K562 (cell line): ENCODE measurements around the gene PTP4A2. TPM values are rescaled to one million over a fixed set of nuclear protein-coding genes. Genes with fewer than 3 reads are reported as not detected.
A peak's percentile ranks its signal among the peaks of the same experiment; 100 is the strongest.

Experiments
- ATAC-seq: fragments of 200-7000 bp; cut with Tn5 transposase; 3 replicates; pipeline ENCODE4 v1.9.1; 2020; ENCODE audit warnings: moderate library complexity
- BruUV-seq: library from RNA; stranded (reverse); fragments of 400-500 nt; replicated peaks from 2 replicates; lab custom pipeline; 2021; lab: Mats Ljungman, UMichigan
- CTCF ChIA-PET: fragments of 300-600 bp; formaldehyde crosslinking; extraction: SDS; loops from one replicate; lab custom pipeline; 2021; ENCODE audit warnings: low intra/inter-chr PET ratio; lab: Yijun Ruan, JAX
- POLR2A ChIA-PET: fragments of 300-600, 350-650 bp; sonication (Branson Sonifier 250); formaldehyde crosslinking; extraction: SDS; loops from one replicate; lab custom pipeline; 2021; ENCODE audit warnings: antibody characterized with exemption, inconsistent platforms; lab: Yijun Ruan, JAX
- DNase-seq, 4 experiments: peaks; one replicate each; pipeline versions ENCODE4 v3.0.0 to v3.0.0-alpha.2; 2011 to 2018; ENCODE audit warnings: low spot score in 3 of 4, mixed read lengths in 3 of 4; ENCODE audit errors: extremely low read depth in 1 of 4
- FAIRE-seq: peaks from 2 replicates; lab custom pipeline; 2011; peaks lifted over from hg19 to GRCh38; lab: Jason Lieb, UNC
- H2AFZ ChIP-seq: 2 replicates; pipeline ENCODE4 v1.6.0; 2011; ENCODE audit warnings: low read depth, low read length, control low read depth, inconsistent platforms
- H3K27ac ChIP-seq: fragments of 200-600 bp; 3 replicates; pipeline ENCODE4 v1.8.0; 2011; ENCODE audit warnings: low read depth, mild to moderate bottlenecking, control low read depth, inconsistent platforms, low read length, moderate library complexity, mixed read lengths; ENCODE audit errors: extremely low read depth
- H3K27me3 ChIP-seq, 2 experiments: fragments of 300-600 bp in 1 of 2; 2 replicates in 1 of 2; 3 replicates in 1 of 2; pipeline versions ENCODE4 v1.6.0 to v1.8.0; 2011; ENCODE audit warnings: inconsistent platforms in 2 of 2, low read length in 2 of 2, mild to moderate bottlenecking in 1 of 2, mixed read lengths in 1 of 2, moderate library complexity in 1 of 2; ENCODE audit not compliant: control insufficient read depth in 2 of 2, insufficient read depth in 2 of 2
- H3K36me3 ChIP-seq: fragments of 300-600 bp; 3 replicates; pipeline ENCODE4 v1.8.0; 2011; ENCODE audit warnings: mild to moderate bottlenecking, low read length, inconsistent platforms; ENCODE audit not compliant: control insufficient read depth, insufficient read depth
- H3K4me1 ChIP-seq, 2 experiments: fragments of 200-600 bp in 1 of 2; replicated peaks in 1 of 2; 2 replicates in 1 of 2; 3 replicates in 1 of 2; pipeline versions ENCODE4 v1.5.1 to v1.8.0; 2011; ENCODE audit warnings: inconsistent platforms in 2 of 2, low read length in 2 of 2, mild to moderate bottlenecking in 1 of 2, mixed read lengths in 1 of 2, moderate library complexity in 1 of 2; ENCODE audit not compliant: control insufficient read depth in 2 of 2, insufficient read depth in 2 of 2
- H3K4me2 ChIP-seq: 2 replicates; pipeline ENCODE4 v1.6.1; 2011; ENCODE audit warnings: low read length, control low read depth, inconsistent platforms, mixed read lengths; ENCODE audit not compliant: insufficient read depth
- H3K4me3 ChIP-seq: fragments of 200-600 bp; sonication (generic), shearing (Covaris generic); 2 replicates; pipeline ENCODE4 v1.5.1; 2016; ENCODE audit warnings: control low read depth, inconsistent platforms
- H3K79me2 ChIP-seq: fragments of 200-600 bp; 3 replicates; pipeline ENCODE4 v1.8.0; 2011; ENCODE audit warnings: low read length, inconsistent platforms; ENCODE audit not compliant: control insufficient read depth, insufficient read depth
- H3K9ac ChIP-seq, 2 experiments: 2 replicates each; pipeline versions ENCODE4 v1.6.0 to v1.6.1; 2011; ENCODE audit warnings: low read depth in 2 of 2, low read length in 2 of 2, control low read depth in 1 of 2, inconsistent platforms in 1 of 2, mild to moderate bottlenecking in 1 of 2, mixed read lengths in 1 of 2; ENCODE audit not compliant: insufficient read depth in 1 of 2
- H3K9me1 ChIP-seq: one replicate; pipeline ENCODE4 v1.6.0; 2011; ENCODE audit warnings: inconsistent platforms, mild to moderate bottlenecking, low read length, moderate library complexity; ENCODE audit not compliant: control insufficient read depth, insufficient read depth
- H3K9me3 ChIP-seq: replicated peaks from 2 replicates; pipeline ENCODE4 v1.5.1; 2011; ENCODE audit warnings: low read depth, low read length, inconsistent platforms; ENCODE audit not compliant: control insufficient read depth, insufficient read depth
- H4K20me1 ChIP-seq: replicated peaks from 2 replicates; pipeline ENCODE4 v1.6.1; 2011; ENCODE audit warnings: low read length, inconsistent platforms, mixed read lengths; ENCODE audit not compliant: control insufficient read depth, insufficient read depth
- CEBPB ChIP-seq: fragments of 450-650 bp; IDR thresholded peaks from 2 replicates; pipeline ENCODE4 v1.6.1; 2016; ENCODE audit warnings: missing genetic modification characterization, missing compliant biosample characterization
- CHD2 ChIP-seq: IDR thresholded peaks from 2 replicates; pipeline ENCODE4 v1.6.1; 2011; ENCODE audit warnings: low read depth, low read length
- FIP1L1 ChIP-seq: fragments of 200-400 bp; formaldehyde crosslinking; IDR thresholded peaks from 2 replicates; pipeline ENCODE4 v1.6.1; 2018; ENCODE audit warnings: mild to moderate bottlenecking, low read depth, low read length; ENCODE audit not compliant: poor library complexity, severe bottlenecking
- FUS ChIP-seq: fragments of 200-400 bp; formaldehyde crosslinking; optimal IDR thresholded peaks from 2 replicates; pipeline ENCODE3; 2017; ENCODE audit warnings: low read depth, low read length
- JUND ChIP-seq, 2 experiments: IDR thresholded peaks; 2 replicates in 1 of 2; 3 replicates in 1 of 2; pipeline ENCODE4 v1.6.1; 2011; ENCODE audit warnings: borderline replicate concordance in 2 of 2, low read depth in 2 of 2, low read length in 2 of 2, improper control_type of control experiment in 1 of 2, missing biosample characterization in 1 of 2, missing genetic modification characterization in 1 of 2, missing genetic modification reagents in 1 of 2
- NCOA2 ChIP-seq, 2 experiments: fragments of 450-650 bp; IDR thresholded peaks; 2 replicates each; pipeline ENCODE4 v1.6.1; 2018; ENCODE audit warnings: mild to moderate bottlenecking in 2 of 2, moderate library complexity in 1 of 2; ENCODE audit not compliant: partially characterized antibody in 2 of 2
- NCOA6 ChIP-seq: fragments of 450-650 bp; IDR thresholded peaks from 2 replicates; pipeline ENCODE4 v1.6.1; 2017; ENCODE audit warnings: mild to moderate bottlenecking
- SMARCB1 ChIP-seq: IDR thresholded peaks from 2 replicates; pipeline ENCODE4 v1.6.1; 2011; ENCODE audit warnings: improper control_type of control experiment, low read depth; ENCODE audit not compliant: insufficient read length
- TEAD4 ChIP-seq, 2 experiments: sonication (generic) in 1 of 2; formaldehyde crosslinking in 1 of 2; IDR thresholded peaks; 2 replicates each; pipeline versions ENCODE4 v1.6.1 to v1.8.0; 2012 to 2022; ENCODE audit warnings: borderline replicate concordance in 1 of 2, inconsistent platforms in 1 of 2, low read length in 1 of 2, mild to moderate bottlenecking in 1 of 2, missing genetic modification reagents in 1 of 2
- XRCC3 ChIP-seq: fragments of 450-650 bp; IDR thresholded peaks from 2 replicates; pipeline ENCODE4 v1.6.1; 2017; ENCODE audit warnings: mild to moderate bottlenecking, moderate library complexity
- ZNF347 ChIP-seq: fragments of 450-650 bp; formaldehyde crosslinking; IDR thresholded peaks from 2 replicates; pipeline ENCODE4 v1.4.0; 2020; ENCODE audit warnings: low read depth, mild to moderate bottlenecking, moderate library complexity
- WGBS: fragments of 100-300 bp; shearing (Covaris generic); methylation state at CpG from one replicate; pipeline ENCODE4 v1.1.6; 2016; ENCODE audit warnings: low coverage, mixed read lengths; ENCODE audit not compliant: insufficient coverage; ENCODE audit errors: missing lambda C conversion rate; 5-methylcytosine and 5-hydroxymethylcytosine counted together
- in situ Hi-C: fragments of 300-500 bp; cut with MboI; formaldehyde crosslinking; loops from 4 replicates; pipeline ENCODE4 v1.15.0; 2018; ENCODE audit warnings: inconsistent platforms, mixed read lengths
- intact Hi-C: fragments of 100-400 bp; cut with micrococcal nuclease; formaldehyde crosslinking; loops from 2 replicates; pipeline ENCODE4 v1.14.2; 2022
- polyA plus RNA-seq, 8 experiments: library from polyadenylated mRNA; depleted of rRNA in 4 of 8; stranded (reverse) in 5 of 8; unstranded in 3 of 8; fragments of >200 nt; fragmentation: Nextera tagmentation in 2 of 8; fragmentation: Illumina TruSeq in 1 of 8; extraction: Ambion mirVana in 2 of 8; extraction: Trizol in 1 of 8; gene quantifications; 2 replicates each; pipeline versions ENCODE4 v1.2.1 to v1.2.3, GENCODE V29; 2011 to 2014; ENCODE audit warnings: inconsistent platforms in 1 of 8, missing spikeins in 1 of 8
- total RNA-seq, 7 experiments: library from RNA; depleted of rRNA in 6 of 7; stranded (reverse); fragments of >200 nt in 6 of 7; fragmentation: Illumina TruSeq in 2 of 7; extraction: Trizol in 2 of 7; gene quantifications; 2 replicates each; pipeline versions ENCODE4 v1.2.1 to v1.2.3, GENCODE V29; 2011 to 2021; ENCODE audit warnings: low replicate concordance in 1 of 7
- TF ChIP-seq, protein P1 (sequence below): fragments of 450-650 bp; IDR thresholded peaks from 2 replicates; pipeline ENCODE4 v1.6.1; 2016; ENCODE audit warnings: mild to moderate bottlenecking
- TF ChIP-seq, protein P2 (sequence below), 2 experiments: fragments of 200-800 bp in 1 of 2; sonication (Bioruptor generic) in 1 of 2; sonication (generic) in 1 of 2; formaldehyde crosslinking in 1 of 2; IDR thresholded peaks in 1 of 2; conservative IDR thresholded peaks in 1 of 2; 2 replicates each; pipeline versions ENCODE4 v1.5.0 to v1.6.1; 2016 to 2020; ENCODE audit warnings: missing compliant biosample characterization in 1 of 2, missing genetic modification characterization in 1 of 2, missing genetic modification reagents in 1 of 2
- TF ChIP-seq, protein P3 (sequence below): fragments of 250-450 bp; sonication (Bioruptor Pico); IDR thresholded peaks from 2 replicates; pipeline ENCODE4 v1.4.0; 2020; ENCODE audit warnings: borderline replicate concordance

Gene PTP4A2
- total and polyA plus RNA-seq, 9 of the 15 experiments (the other 6 are each of a cell fraction or from before 2014, with no cell fraction given): 197 to 870 (median 480) TPM

DNA sequence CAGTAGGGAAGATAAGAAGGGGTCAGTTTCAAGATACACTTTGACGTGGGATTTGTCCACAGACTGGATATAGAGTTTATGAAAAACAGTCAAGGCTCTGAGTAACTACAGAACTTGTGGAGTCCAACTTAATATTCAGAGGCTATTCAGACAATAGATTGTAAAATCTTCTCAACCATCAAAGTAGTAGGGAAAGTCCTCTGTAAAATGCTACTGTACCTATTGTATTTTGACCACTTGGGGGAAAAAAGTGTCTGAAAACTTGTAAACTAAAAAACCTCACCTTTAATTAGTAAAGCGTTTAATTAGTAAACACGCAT is 10.5 kb downstream of the PTP4A2 start:
- intact Hi-C loops: loop anchor here (5.0 kb wide), 1 partner anchor 35 kb away; no protein-coding TSS in a partner anchor
- Histone ChIP-seq H3K79me2 (peaks cover 99% of the 10 kb centered on the region), H3K4me3 (peak overlapping the region; percentile 7), H3K4me2 (peak overlapping the region; percentile 80), H4K20me1 (peaks cover 60% of the 10 kb centered on the region), H3K36me3 (peaks cover 53% of the 10 kb centered on the region), H3K9ac (peak overlapping the region in 1 of 2 experiments; percentile 31; a peak in 2 of 4 replicates), H2AFZ (no peak overlapping the region), H3K27ac (peak overlapping the region; percentile 55), H3K4me1 (peaks cover 49 to 80% of the 10 kb centered on the region in 2 experiments), H3K9me1 (no peaks in the 10 kb centered on the region), H3K27me3 (no peaks in the 10 kb centered on the region), H3K9me3 (no peaks in the 10 kb centered on the region)
- in situ Hi-C loops: no loop called here
- POLR2A ChIA-PET: interaction anchor here (0.9 to 2.7 kb wide), 9 partner anchors 7 to 113 kb away, joined by 3 to 17 read pairs (median 7); partner anchors contain the start of gene PTP4A2
- ATAC-seq: no peak
- CTCF ChIA-PET: no interaction called here
- 33% methylated on average over 3 of the region's 3 CpGs for WGBS
- BruUV-seq: no TSS peak
- DNase-seq: peak in 2 of 4 experiments; percentile 40 to 60
- FAIRE-seq: no peak
- TF ChIP-seq NCOA2 (IDR thresholded peaks at IDR 0.05; ENCODE audit: partially characterized antibody in 2 of 2): no peak
- TF ChIP-seq CEBPB: no peak
- TF ChIP-seq, protein P1, sequence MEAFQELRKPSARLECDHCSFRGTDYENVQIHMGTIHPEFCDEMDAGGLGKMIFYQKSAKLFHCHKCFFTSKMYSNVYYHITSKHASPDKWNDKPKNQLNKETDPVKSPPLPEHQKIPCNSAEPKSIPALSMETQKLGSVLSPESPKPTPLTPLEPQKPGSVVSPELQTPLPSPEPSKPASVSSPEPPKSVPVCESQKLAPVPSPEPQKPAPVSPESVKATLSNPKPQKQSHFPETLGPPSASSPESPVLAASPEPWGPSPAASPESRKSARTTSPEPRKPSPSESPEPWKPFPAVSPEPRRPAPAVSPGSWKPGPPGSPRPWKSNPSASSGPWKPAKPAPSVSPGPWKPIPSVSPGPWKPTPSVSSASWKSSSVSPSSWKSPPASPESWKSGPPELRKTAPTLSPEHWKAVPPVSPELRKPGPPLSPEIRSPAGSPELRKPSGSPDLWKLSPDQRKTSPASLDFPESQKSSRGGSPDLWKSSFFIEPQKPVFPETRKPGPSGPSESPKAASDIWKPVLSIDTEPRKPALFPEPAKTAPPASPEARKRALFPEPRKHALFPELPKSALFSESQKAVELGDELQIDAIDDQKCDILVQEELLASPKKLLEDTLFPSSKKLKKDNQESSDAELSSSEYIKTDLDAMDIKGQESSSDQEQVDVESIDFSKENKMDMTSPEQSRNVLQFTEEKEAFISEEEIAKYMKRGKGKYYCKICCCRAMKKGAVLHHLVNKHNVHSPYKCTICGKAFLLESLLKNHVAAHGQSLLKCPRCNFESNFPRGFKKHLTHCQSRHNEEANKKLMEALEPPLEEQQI: 0 out of 2 replicates have a peak, but pooled peaks have one; percentile 38
- peak; percentile 1; the same call in 1 of the 2 replicates for TF ChIP-seq TEAD4 (IDR thresholded peaks at IDR 0.05; ENCODE audit: low read length)
- no peak for TF ChIP-seq TEAD4 (CRISPR knock-in tag; IDR thresholded peaks at IDR 0.05; ENCODE audit: borderline replicate concordance)
- TF ChIP-seq NCOA6: 0 out of 2 replicates have a peak, but pooled peaks have one; percentile 2
- TF ChIP-seq, protein P2, sequence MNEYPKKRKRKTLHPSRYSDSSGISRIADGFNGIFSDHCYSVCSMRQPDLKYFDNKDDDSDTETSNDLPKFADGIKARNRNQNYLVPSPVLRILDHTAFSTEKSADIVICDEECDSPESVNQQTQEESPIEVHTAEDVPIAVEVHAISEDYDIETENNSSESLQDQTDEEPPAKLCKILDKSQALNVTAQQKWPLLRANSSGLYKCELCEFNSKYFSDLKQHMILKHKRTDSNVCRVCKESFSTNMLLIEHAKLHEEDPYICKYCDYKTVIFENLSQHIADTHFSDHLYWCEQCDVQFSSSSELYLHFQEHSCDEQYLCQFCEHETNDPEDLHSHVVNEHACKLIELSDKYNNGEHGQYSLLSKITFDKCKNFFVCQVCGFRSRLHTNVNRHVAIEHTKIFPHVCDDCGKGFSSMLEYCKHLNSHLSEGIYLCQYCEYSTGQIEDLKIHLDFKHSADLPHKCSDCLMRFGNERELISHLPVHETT (CRISPR knock-in tag; conservative IDR thresholded peaks at IDR 0.05 in 1 of 2, IDR thresholded peaks at IDR 0.05 in 1 of 2): no peak
- TF ChIP-seq ZNF347 (CRISPR knock-in tag): no peak
- TF ChIP-seq CHD2: no peak
- TF ChIP-seq FIP1L1: no peak
- peak; percentile 52 for TF ChIP-seq JUND (IDR thresholded peaks at IDR 0.05; ENCODE audit: borderline replicate concordance, low read depth, low read length)
- no peak for TF ChIP-seq JUND (tag; IDR thresholded peaks at IDR 0.05; ENCODE audit: borderline replicate concordance, low read depth, low read length)
- peak; percentile 97 for TF ChIP-seq SMARCB1
- peak; percentile 32 for TF ChIP-seq FUS
- TF ChIP-seq, protein P3, sequence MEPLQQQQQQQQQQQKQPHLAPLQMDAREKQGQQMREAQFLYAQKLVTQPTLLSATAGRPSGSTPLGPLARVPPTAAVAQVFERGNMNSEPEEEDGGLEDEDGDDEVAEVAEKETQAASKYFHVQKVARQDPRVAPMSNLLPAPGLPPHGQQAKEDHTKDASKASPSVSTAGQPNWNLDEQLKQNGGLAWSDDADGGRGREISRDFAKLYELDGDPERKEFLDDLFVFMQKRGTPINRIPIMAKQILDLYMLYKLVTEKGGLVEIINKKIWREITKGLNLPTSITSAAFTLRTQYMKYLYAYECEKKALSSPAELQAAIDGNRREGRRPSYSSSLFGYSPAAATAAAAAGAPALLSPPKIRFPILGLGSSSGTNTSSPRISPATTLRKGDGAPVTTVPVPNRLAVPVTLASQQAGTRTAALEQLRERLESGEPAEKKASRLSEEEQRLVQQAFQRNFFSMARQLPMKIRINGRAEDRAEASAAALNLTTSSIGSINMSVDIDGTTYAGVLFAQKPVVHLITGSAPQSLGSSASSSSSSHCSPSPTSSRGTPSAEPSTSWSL (CRISPR knock-in tag): no peak
- no peak for TF ChIP-seq XRCC3
